Stimulated activated CD8-positive, alpha-beta memory T cell treated with anti-CD3 and anti-CD28 coated beads, Interleukin-12 subunit alpha, Interleukin-12 subunit beta, amount 100 ng/mL, for 24 hours (primary cell): ENCODE results near the gene SHISA7.
A peak's percentile ranks its signal among the peaks of the same experiment; 100 is the strongest.
"Not testable (repeated sequence)": the region's sequence is repeated elsewhere in the genome, so short reads cannot be mapped to it uniquely, and the experiment has no call there.

Experiments used
- DNase-seq: peaks from one replicate; pipeline ENCODE4 v3.0.0-alpha.2; 2020; ENCODE audit errors: extremely low read depth

Gene SHISA7

GRCh38 chr19:55463583-55464031, 20.5 kb upstream of the SHISA7 start:
- no peak for DNase-seq

DNA sequence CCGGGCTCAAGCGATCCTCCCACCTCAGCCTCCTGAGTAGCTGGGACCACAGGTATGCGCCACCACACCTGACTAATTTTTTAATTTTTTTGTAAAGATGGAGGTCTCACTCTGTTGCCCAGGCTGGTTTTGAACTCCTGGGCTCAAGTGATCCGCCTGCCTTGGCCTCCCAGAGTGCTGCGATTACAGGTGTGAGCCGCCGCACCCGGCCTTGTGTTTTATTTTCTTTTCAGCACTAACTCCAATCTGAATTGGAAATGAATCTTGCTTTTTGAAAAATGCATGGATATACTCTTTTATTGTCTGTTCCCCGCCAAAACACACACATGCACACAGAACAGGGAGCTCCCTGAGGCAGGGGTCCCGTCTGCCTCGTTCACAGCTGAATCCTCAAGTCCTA, 19.6 kb upstream of the SHISA7 start:
- DNase-seq: no peak

- DNase-seq: no peak
Observed at GRCh38 chr19:55461974-55462626, 19.0 kb upstream of the SHISA7 start.

GRCh38 chr19:55461259-55461973, 18.3 kb upstream of the SHISA7 start, which contains the start of gene ISOC2:
Gene ISOC2 (minus strand): TSS chr19:55461642. CDS start chr19:55456486, 5,156 bp downstream.
- DNase-seq: peak; percentile 100

DNA sequence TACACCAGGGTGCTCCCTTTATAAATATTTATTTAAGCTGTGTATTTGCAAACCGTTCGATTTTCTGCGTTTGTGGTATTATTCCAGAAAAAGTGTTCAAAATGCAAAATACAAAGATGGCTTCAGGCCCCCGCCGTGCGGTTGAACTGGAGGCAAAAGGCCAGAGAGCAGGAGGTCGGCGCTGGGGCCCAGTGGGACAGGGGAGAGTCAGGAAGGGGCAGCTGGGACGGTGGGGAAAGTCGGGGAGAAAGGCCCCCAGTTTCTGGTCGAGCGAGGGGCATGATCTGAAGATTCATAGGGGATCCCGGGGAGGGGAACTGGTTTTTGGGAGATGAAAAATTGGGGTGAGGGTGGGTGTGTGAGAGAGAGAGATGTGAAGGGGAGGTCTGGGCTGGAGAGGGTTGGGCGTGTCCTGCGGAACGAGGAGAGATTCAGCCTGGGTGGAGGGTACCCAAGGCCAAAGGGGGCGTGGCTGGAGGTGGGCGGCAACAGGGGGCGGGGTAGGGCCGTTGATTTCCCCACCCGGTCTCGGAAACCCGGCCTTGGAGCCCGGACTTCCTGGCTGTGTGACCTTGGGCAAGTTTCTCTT, 17.7 kb upstream of the SHISA7 start:
- no peak for DNase-seq

DNA sequence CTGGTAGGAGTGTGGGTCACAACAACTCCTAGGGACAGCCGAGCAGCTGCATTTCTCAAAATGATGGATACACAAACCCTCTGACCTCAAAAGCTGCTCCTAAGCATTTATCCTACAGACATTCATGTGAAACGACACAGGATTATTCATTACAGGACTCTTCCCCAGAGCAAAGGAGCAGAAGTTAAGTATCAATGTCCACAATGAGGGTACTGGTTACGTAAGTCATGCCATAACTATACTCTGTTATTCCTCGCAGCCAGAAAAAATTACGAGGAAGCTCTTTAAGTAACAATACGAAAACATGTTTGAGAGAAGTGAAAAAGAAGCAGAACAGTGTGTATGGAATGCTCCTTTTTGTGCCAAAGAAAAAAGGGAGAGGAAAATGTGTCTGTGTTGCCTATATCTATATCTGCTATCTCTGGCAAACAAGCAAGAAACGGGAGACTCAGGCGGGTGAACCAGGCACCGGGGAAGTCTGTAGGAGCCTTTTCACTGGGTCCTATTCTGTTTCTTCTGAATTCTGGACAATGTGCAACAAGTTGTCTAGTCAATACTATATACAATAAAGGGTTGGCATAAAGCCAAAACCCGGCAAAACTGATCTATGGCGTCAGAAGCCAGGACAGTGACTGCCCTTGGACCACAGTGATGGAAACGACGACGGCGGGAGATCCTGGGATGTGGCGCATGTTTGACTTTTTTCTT, 17.0 kb upstream of the SHISA7 start:
- no peak for DNase-seq

- no peak for DNase-seq
Observed at GRCh38 chr19:55459551-55459949, 16.4 kb upstream of the SHISA7 start.

DNA sequence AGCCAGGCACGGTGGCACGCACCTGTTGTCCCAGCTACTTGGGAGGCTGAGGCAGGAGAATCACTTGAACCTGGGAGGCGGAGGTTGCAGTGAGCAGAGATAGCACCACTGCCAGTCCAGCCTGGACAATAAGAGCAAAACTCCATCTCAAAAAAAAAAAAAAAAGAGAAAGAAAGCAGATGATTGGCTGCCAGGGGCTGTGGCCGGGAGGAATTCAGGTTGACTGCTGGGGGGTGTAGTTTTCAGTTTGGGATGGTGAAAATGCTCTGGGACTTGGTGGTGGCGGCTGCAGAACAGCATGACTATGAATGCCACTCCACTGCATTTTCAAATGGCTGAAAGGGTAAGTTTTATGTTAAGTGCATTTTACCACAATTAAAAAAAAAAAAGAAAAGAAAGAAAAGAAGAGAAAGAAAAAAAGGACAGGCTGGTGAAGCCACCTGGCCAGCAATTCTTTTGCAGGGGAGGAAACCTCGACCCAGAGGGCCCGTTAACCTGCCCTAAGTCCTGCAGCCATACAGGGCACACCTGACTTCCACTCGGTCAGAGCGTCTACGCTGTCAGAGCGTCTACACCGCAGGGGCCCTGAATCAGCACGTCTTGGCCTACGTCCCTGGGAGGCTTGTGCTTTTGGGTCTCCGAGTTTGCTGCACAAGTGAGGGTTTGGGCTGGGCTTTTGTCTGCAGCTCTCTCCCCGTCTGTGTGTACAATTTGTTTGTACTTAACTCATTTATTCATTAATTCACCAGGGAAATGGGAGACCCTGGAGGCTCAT, 14.8 kb upstream of the SHISA7 start:
- no peak for DNase-seq

DNA sequence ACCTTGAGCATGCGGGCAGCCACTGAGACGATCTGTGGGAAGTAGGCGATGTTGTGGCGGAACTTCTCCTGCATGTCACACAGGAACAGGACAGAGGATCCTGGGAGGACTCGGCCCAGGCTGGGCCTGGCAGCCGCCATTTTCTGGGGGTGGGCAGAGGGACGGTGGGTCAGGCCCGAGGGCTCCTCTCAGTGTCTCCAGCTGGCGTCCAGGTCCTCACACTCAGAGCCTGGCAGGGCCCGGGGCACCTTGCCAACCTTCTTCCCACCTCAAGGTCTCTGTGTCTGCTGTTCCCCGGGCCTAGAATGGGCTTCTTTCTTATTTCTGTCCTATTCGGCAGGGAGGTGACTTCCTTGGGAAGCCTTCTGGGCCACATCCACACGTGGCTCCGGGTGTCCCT, 13.2 kb upstream of the SHISA7 start:
- DNase-seq: no peak

GRCh38 chr19:55455576-55456235, 12.6 kb upstream of the SHISA7 start:
- DNase-seq: no peak

DNA sequence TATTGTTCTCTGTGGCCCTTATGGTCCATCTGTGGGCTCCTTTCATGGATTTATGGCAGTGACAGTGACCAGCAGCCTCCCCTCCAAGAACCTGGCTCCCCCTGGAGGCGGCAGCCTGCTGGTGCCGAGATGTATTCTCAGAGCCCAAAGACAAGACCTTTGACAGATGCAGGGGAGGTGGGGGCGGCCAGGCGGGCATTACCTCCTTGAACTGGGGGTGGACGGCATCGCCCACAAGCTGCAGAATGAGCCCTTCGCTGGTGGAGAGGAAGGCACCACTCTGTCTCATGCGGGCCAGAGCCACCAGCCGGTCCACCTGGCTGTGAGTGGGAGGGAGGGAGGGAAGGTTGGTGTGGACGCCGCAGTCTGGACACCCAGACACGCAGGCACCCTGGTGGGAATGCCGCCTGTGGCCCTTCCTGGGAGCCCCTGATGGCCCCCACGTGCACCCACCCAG, 11.7 kb upstream of the SHISA7 start:
- DNase-seq: no peak

DNA sequence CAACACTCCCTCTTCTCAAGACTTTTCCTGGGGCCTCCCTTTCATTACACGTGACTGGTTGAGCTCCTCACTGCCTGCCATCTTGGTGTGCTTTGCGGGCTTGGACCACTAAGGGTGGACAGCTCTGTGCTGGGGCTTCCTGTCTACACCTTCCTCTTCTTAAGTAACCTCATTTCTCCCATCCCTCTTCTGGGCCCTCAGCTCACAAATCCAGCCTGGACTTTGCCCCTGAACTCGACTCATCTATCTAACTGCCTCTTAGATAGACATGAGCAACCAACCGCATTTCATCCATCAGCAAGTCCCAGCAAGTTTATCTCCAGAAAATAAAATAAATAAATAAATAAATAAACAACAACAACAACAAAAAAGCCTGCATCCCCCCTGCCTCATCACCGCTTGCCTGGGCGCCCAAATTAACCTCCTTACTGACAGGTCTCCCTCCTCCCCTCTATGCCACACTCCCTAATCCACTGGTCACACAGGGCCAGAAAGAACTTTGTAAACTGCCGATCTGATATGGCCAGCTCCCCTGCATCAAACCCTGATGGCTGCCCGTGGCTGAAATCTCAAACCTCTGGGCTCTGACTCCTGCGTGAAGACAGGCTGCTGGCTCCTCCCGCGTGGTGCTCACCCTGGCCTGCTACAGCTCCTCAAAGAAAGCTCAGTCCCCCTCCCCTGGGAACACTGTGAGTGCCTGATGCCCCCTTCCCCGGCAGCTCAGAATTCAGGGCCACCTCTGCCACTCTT, 10.6 kb upstream of the SHISA7 start:
- no peak for DNase-seq

- DNase-seq: no peak
Observed at GRCh38 chr19:55452749-55453346, 9.7 kb upstream of the SHISA7 start.

DNA sequence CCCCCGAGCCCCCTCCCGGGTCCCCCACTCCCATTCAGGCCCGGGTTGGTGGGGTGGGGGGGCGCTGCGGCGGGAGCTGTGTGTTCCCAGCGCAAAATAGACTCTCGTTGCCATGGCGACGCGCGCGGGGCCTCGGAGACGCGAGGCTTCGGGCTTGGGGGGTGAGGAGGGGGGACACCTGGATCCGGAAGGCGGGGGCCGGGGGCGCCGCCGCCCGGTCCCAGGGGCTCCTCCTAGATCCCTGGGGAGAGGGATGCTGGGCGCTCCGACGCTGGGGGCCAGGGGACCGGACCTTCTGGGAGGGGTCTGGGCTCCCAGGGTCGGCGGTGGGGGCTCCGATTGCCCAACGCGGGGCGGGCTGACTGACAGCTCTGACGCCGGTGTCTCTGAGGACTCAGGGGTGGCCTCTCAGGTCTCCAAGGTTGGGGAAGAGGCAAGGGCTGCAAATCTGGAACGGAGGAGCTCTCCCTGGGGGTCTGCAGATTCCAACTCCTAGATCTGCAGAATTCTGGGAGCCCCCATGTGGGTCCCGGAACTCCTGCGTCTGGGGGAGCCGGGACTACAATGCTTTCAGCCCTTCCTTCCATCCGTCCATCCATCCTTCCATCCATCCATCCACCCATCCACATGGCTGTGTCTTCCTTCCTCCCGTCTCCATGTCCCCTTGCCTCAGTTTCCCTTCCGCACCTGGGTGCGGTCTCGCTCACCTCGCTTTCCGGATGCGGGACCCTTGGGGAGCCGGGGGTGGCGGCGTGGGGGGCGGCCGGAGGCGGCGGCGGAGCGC, 9.1 kb upstream of the SHISA7 start:
- no peak for DNase-seq

DNA sequence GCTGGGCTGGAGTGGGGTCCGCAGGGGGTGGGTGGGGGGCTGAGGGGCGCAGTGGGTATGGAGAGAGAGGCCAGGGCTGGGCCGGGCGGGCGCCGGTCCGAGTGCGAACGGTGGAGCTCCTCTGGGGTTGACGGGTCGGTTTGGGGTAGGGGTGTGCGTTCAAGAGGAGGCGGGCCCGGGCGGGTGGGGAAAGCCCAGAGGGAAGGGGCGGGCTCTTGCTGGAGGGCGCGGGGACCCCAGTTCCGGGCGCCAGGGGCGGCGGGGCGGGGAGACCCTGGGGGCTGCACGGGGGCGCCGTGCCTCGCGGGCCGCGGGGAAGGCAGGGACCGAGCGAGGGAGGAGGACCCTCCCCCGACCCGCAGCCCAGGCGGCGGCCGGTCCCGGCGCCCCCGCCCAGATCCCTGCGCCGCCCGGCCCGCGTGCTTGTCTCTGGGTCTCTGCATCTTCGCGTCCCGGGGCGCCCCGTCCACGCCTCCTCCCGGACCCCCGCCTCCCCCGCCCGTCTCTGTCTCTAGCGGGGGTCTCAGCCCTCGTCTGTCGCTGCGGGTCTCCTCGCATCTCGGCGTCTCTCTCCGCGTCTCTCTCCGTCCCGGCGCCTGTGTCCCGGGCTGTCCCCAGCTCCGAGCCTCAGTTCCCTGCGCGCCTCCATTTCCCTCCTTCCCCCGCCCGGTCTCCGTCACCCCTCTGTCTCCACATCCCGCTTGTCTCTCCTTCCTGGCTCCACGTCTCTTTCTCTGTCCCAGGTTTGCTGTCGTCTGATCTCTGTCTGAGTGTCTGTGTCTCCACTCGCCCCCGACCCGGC, 8.3 kb upstream of the SHISA7 start:
- no peak for DNase-seq

GRCh38 chr19:55449469-55449868, 6.4 kb upstream of the SHISA7 start:
- no peak for DNase-seq

- DNase-seq: not testable (repeated sequence)
Observed at GRCh38 chr19:55448175-55448490, 5.0 kb upstream of the SHISA7 start.

GRCh38 chr19:55447421-55448174, 4.5 kb upstream of the SHISA7 start:
- DNase-seq: no peak
